RWPE1 (cell line): ENCODE data around the gene CBFB.
"Not testable (repeated sequence)": the region's sequence is repeated elsewhere in the genome, so short reads cannot be mapped to it uniquely, and the experiment has no call there.

Source experiments
- CTCF ChIA-PET: fragments of 350-600 bp; sonication (Branson Sonifier 250); formaldehyde crosslinking; extraction: SDS; loops from one replicate; lab custom pipeline; 2021; lab: Yijun Ruan, JAX
- POLR2A ChIA-PET: fragments of 400-600 bp; formaldehyde crosslinking; extraction: SDS; loops from one replicate; lab custom pipeline; 2020; ENCODE audit warnings: antibody characterized with exemption; ENCODE audit not compliant: low non-redundant PET; lab: Yijun Ruan, JAX
- DNase-seq: peaks from one replicate; pipeline ENCODE4 v3.0.0; 2012; ENCODE audit warnings: low spot score
- H3K27ac ChIP-seq: fragments of 450-650 bp; 2 replicates; pipeline ENCODE4 v1.5.1; 2017
- CTCF ChIP-seq: fragments of 450-650 bp; conservative IDR thresholded peaks from 2 replicates; pipeline ENCODE4 v1.5.1; 2017; ENCODE audit warnings: low read depth, mild to moderate bottlenecking

Gene CBFB

GRCh38 chr16:67039260-67040020 lies 10.5 kb downstream of the CBFB start:
- ChIA-PET POLR2A (no interaction called here), CTCF (interaction anchor here (1.7 kb wide), 1 partner anchor 25 kb away, joined by 3 read pairs; no protein-coding TSS in a partner anchor)
- H3K27ac ChIP-seq: no peak overlapping the region
- no peak for DNase-seq
- no peak for TF ChIP-seq CTCF

DNA sequence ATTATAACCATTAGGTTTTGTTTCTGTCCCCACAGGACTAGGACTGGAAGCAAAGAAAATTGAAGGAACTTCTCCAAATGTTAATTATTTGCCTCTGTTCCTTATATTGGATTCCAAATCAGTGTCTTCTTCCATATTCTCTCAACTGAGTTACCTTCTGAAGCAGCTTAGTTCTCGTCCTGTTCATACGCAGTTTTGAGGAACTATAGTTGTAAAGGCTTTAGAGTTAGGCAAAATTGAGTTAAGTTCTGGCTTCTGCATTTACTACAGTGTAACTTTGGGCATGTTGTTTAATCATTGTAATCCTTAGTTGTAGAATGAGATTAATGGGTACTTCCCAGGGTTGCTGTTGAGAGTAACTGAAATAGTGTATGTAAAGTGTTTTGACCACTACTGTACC lies 11.2 kb downstream of the CBFB start:
- POLR2A ChIA-PET: no interaction called here
- TF ChIP-seq CTCF: no peak
- no peak overlapping the region for H3K27ac ChIP-seq
- DNase-seq: no peak
- CTCF ChIA-PET: interaction anchor here (1.7 kb wide), 1 partner anchor 26 kb away, joined by 3 read pairs; no protein-coding TSS in a partner anchor

- ChIA-PET CTCF (interaction anchor here (1.7 kb wide), 1 partner anchor 26 kb away, joined by 3 read pairs; no protein-coding TSS in a partner anchor), POLR2A (no interaction called here)
- H3K27ac ChIP-seq: no peak overlapping the region
- DNase-seq: no peak
- no peak for TF ChIP-seq CTCF
Measured at GRCh38 chr16:67040906-67041305, 12.0 kb downstream of the CBFB start.

DNA sequence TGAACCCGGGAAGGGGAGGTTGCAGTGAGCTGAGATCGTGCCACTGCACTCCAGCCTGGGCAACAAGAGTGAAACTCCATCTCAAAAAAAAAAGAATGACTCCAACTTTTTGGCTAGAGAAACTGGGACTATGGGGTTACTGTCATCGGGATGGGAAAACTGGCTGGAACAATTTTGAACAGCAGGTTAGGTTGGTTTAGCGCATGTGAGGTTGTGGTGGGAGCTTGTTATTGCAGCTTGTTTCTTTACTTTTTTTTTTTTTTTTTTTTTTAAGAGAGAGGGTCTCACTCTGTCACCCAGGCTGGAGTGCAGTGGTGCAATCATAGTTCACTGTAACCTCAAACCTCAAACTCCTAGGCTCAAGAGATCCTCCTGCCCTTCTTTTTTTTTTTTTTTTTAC lies 12.6 kb downstream of the CBFB start:
- H3K27ac ChIP-seq, POLR2A ChIA-PET, DNase-seq: not testable (repeated sequence)
- CTCF ChIA-PET: interaction anchor here (0.6 to 1.0 kb wide), 2 partner anchors 60 to 290 kb away, joined by 3 to 4 read pairs; no protein-coding TSS in a partner anchor

- ChIA-PET POLR2A (no interaction called here), CTCF (interaction anchor here (0.6 kb wide), 1 partner anchor 1151 kb away, joined by 3 read pairs; no protein-coding TSS in a partner anchor)
- no peak overlapping the region for H3K27ac ChIP-seq
- no peak for DNase-seq
- TF ChIP-seq CTCF: no peak
Measured at GRCh38 chr16:67043420-67043819, 14.5 kb downstream of the CBFB start.

- no peak for TF ChIP-seq CTCF
- POLR2A ChIA-PET: no interaction called here
- H3K27ac ChIP-seq: no peak overlapping the region
- CTCF ChIA-PET: no interaction called here
- DNase-seq: no peak
Measured at GRCh38 chr16:67050796-67051195, 21.8 kb downstream of the CBFB start.

DNA sequence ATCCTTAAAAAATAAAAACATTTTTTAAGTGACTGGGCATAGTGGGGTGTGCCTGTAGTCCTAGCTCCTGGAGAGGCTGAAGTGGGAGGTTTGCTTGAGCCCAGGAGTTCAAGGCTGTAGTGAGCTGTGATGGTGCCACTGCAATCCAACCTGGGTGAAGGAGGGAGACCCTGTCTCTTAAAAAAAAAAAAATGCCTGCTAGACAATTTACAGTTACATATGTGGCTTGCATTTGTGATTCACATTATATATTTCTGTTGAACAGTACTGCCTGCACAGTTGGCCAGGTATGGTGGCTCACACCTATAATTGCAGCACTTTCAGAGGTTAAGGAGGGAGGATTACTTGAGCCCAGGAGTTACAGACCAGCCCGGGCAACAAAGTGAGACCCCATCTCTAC lies 23.4 kb downstream of the CBFB start:
- ChIA-PET CTCF (no interaction called here), POLR2A (no interaction called here)
- H3K27ac ChIP-seq: no peak overlapping the region
- DNase-seq: no peak
- no peak for TF ChIP-seq CTCF
